IMR-90 (cell line): ENCODE results near the gene EDA. TPM values are rescaled to one million over a fixed set of nuclear protein-coding genes. Genes with fewer than 3 reads are reported as not detected.

Experiments
- ATAC-seq: fragments of 200-7000 bp; cut with Tn5 transposase; 2 replicates; pipeline ENCODE4 v1.9.1; 2020; ENCODE audit warnings: low read depth, mild to moderate bottlenecking, moderate library complexity
- BruUV-seq: library from RNA; stranded (reverse); fragments of 400-500 nt; replicated peaks from 2 replicates; lab custom pipeline; 2021; lab: Mats Ljungman, UMichigan
- CTCF ChIA-PET: fragments of 300-600 bp; formaldehyde crosslinking; extraction: SDS; loops from one replicate; lab custom pipeline; 2021; ENCODE audit warnings: antibody characterized with exemption; lab: Yijun Ruan, JAX
- POLR2A ChIA-PET: fragments of 300-600 bp; sonication (Branson Sonifier 250); formaldehyde crosslinking; loops from one replicate; lab custom pipeline; 2022; ENCODE audit warnings: antibody characterized with exemption; ENCODE audit not compliant: unreplicated experiment; lab: Charles Lee
- DNase-seq: peaks from one replicate; pipeline ENCODE4 v3.0.0; 2013
- H2AFZ ChIP-seq: replicated peaks from 2 replicates; pipeline ENCODE3; 2013; ENCODE audit warnings: low read length, mild to moderate bottlenecking; ENCODE audit not compliant: poor library complexity
- H2AK5ac ChIP-seq: 2 replicates; pipeline ENCODE4 v1.6.1; 2013; ENCODE audit warnings: low read depth, low read length, inconsistent platforms
- H2AK9ac ChIP-seq: replicated peaks from 2 replicates; pipeline ENCODE3; 2013; ENCODE audit warnings: mild to moderate bottlenecking, low read depth, low read length, moderate library complexity; ENCODE audit not compliant: poor library complexity
- H2BK120ac ChIP-seq: 2 replicates; pipeline ENCODE4 v1.6.1; 2013; ENCODE audit warnings: low read depth, low read length, inconsistent platforms
- H2BK15ac ChIP-seq: 3 replicates; pipeline ENCODE4 v1.6.1; 2013; ENCODE audit warnings: low read depth, low read length, inconsistent platforms
- H2BK20ac ChIP-seq: 2 replicates; pipeline ENCODE4 v1.6.1; 2013; ENCODE audit warnings: low read depth, mild to moderate bottlenecking, inconsistent platforms, low read length, moderate library complexity
- H2BK5ac ChIP-seq: 2 replicates; pipeline ENCODE4 v1.6.1; 2013; ENCODE audit warnings: mild to moderate bottlenecking, low read depth, low read length, inconsistent platforms; ENCODE audit not compliant: poor library complexity, severe bottlenecking
- H3K14ac ChIP-seq: replicated peaks from 2 replicates; pipeline ENCODE4 v1.6.1; 2013; ENCODE audit warnings: low read depth, low read length, inconsistent platforms
- H3K18ac ChIP-seq: 2 replicates; pipeline ENCODE4 v1.6.1; 2013; ENCODE audit warnings: low read depth, low read length, control low read depth
- H3K23ac ChIP-seq: 2 replicates; pipeline ENCODE4 v1.6.1; 2013; ENCODE audit warnings: low read depth, low read length, inconsistent platforms
- H3K27ac ChIP-seq: 2 replicates; pipeline ENCODE4 v1.5.1; 2013; ENCODE audit warnings: mild to moderate bottlenecking, control low read depth, low read length; ENCODE audit not compliant: insufficient read depth
- H3K27me3 ChIP-seq: 2 replicates; pipeline ENCODE4 v1.6.1; 2013; ENCODE audit warnings: low read length; ENCODE audit not compliant: control insufficient read depth, insufficient read depth
- H3K36me3 ChIP-seq: 2 replicates; pipeline ENCODE4 v1.6.1; 2013; ENCODE audit warnings: low read length, mixed read lengths; ENCODE audit not compliant: control insufficient read depth, insufficient read depth
- H3K4ac ChIP-seq: 2 replicates; pipeline ENCODE4 v1.6.1; 2013; ENCODE audit warnings: low read depth, low read length, inconsistent platforms
- H3K4me1 ChIP-seq: 2 replicates; pipeline ENCODE4 v1.6.1; 2013; ENCODE audit warnings: low read length, mixed read lengths; ENCODE audit not compliant: control insufficient read depth, insufficient read depth
- H3K4me2 ChIP-seq: 2 replicates; pipeline ENCODE4 v1.6.1; 2013; ENCODE audit warnings: low read depth, mild to moderate bottlenecking, control low read depth, low read length, moderate library complexity
- H3K4me3 ChIP-seq: 2 replicates; pipeline ENCODE4 v1.5.1; 2013; ENCODE audit warnings: low read depth, mild to moderate bottlenecking, control low read depth, low read length, moderate library complexity; ENCODE audit not compliant: insufficient read depth
- H3K56ac ChIP-seq: 2 replicates; pipeline ENCODE4 v1.6.1; 2013; ENCODE audit warnings: low read length, inconsistent platforms; ENCODE audit not compliant: insufficient read depth; ENCODE audit errors: extremely low read depth
- H3K79me1 ChIP-seq, 2 experiments: 2 replicates each; pipeline ENCODE4 v1.6.1; 2013; ENCODE audit warnings: low read length in 2 of 2, inconsistent platforms in 1 of 2, low read depth in 1 of 2
- H3K9ac ChIP-seq: 2 replicates; pipeline ENCODE4 v1.6.1; 2013; ENCODE audit warnings: low read depth, low read length, control low read depth
- H3K9me1 ChIP-seq: 2 replicates; pipeline ENCODE4 v1.6.1; 2013; ENCODE audit warnings: low read length, inconsistent platforms; ENCODE audit not compliant: insufficient read depth
- H3K9me3 ChIP-seq: 2 replicates; pipeline ENCODE4 v1.6.1; 2013; ENCODE audit warnings: low read length; ENCODE audit not compliant: control insufficient read depth, insufficient read depth
- H4K20me1 ChIP-seq: 2 replicates; pipeline ENCODE4 v1.6.1; 2013; ENCODE audit warnings: low read length, inconsistent platforms; ENCODE audit not compliant: insufficient read depth
- H4K5ac ChIP-seq: 2 replicates; pipeline ENCODE4 v1.6.1; 2013; ENCODE audit warnings: mild to moderate bottlenecking, low read depth, low read length, control low read depth
- H4K8ac ChIP-seq, 2 experiments: 2 replicates each; pipeline ENCODE4 v1.6.1; 2013; ENCODE audit warnings: low read depth in 2 of 2, low read length in 2 of 2, control low read depth in 1 of 2, inconsistent platforms in 1 of 2
- H4K91ac ChIP-seq: 2 replicates; pipeline ENCODE4 v1.6.1; 2013; ENCODE audit warnings: low read depth, low read length, inconsistent platforms; ENCODE audit not compliant: insufficient read depth
- BHLHE40 ChIP-seq: fragments of 150-350 bp; IDR thresholded peaks from 2 replicates; pipeline ENCODE4 v1.6.1; 2016; ENCODE audit warnings: mild to moderate bottlenecking, low read depth, low read length
- CEBPB ChIP-seq: IDR thresholded peaks from 2 replicates; pipeline ENCODE4 v1.6.1; 2012; ENCODE audit warnings: low read depth, low read length, improper control_type of control experiment
- CHD1 ChIP-seq: IDR thresholded peaks from 2 replicates; pipeline ENCODE4 v1.6.1; 2012; ENCODE audit warnings: low read depth, low read length, improper control_type of control experiment
- MAFK ChIP-seq: IDR thresholded peaks from 2 replicates; pipeline ENCODE4 v1.6.1; 2012; ENCODE audit warnings: low read depth, low read length, improper control_type of control experiment
- MXI1 ChIP-seq: IDR thresholded peaks from 2 replicates; pipeline ENCODE4 v1.6.1; 2012; ENCODE audit warnings: low read depth, mild to moderate bottlenecking, low read length, moderate library complexity, borderline replicate concordance
- WGBS, 2 experiments: methylation state at CpG; one replicate each; pipeline versions ENCODE4 v1.1.5 to v1.1.7; 2013; ENCODE audit warnings: missing lambda C conversion rate in 2 of 2; ENCODE audit not compliant: insufficient read length in 1 of 2; ENCODE audit errors: extremely low coverage in 2 of 2; 5-methylcytosine and 5-hydroxymethylcytosine counted together
- dilution Hi-C: fragments of 300-500 bp; cut with HindIII; formaldehyde crosslinking; loops from one replicate; pipeline ENCODE4 v1.14.3; 2018; ENCODE audit warnings: low sequenced_read_pairs; ENCODE audit not compliant: unreplicated experiment
- in situ Hi-C: fragments of 300-500 bp; cut with MboI; formaldehyde crosslinking; loops from 3 replicates; pipeline ENCODE4 v1.14.3; 2019; ENCODE audit warnings: low sequenced_read_pairs, inconsistent platforms, mixed read lengths
- intact Hi-C: fragments of 100-400 bp; cut with micrococcal nuclease; formaldehyde crosslinking; loops from 2 replicates; pipeline ENCODE4 v1.10.0; 2022
- polyA plus RNA-seq, 3 experiments: library from polyadenylated mRNA; depleted of rRNA; stranded (reverse); fragments of >200 nt; gene quantifications; 2 replicates each; pipeline ENCODE4 v1.2.3, GENCODE V29; 2012; ENCODE audit warnings: low replicate concordance in 1 of 3
- total RNA-seq: library from RNA; depleted of rRNA; stranded (reverse); fragments of >200 nt; gene quantifications from 2 replicates; pipeline ENCODE4 v1.2.3, GENCODE V29; 2012
- TF ChIP-seq, protein P1 (sequence below): fragments of 150-350 bp; IDR thresholded peaks from 2 replicates; pipeline ENCODE4 v1.6.1; 2017; ENCODE audit warnings: mild to moderate bottlenecking, antibody characterized with exemption, low read length, low read depth
- TF ChIP-seq, protein P2 (sequence below): fragments of 150-350 bp; IDR thresholded peaks from 2 replicates; pipeline ENCODE4 v1.6.1; 2016; ENCODE audit warnings: low read depth, mild to moderate bottlenecking, low read length, moderate library complexity, borderline replicate concordance

EDA gene
- total and polyA plus RNA-seq, 2 of the 4 experiments (the other 2 are of a cell fraction) = under 0.01 TPM; not detected in 1

DNA sequence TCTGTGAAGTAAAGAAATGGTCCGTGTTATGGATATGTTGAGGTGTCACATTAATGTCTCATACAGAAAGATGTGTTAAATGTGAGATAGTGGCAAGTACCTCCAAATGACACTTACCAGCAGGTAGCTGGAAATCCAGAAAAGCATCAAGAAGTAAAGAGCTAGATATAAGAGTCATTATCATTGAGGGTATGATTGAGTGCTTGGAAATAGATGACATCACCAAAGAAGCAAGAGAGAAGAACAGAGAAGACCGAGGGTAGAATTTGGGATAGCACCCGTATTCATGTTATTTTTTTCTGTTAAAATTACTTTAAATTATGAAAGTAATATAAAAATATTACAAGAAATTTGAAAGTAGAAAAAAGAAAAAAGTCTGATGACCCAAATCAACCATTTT is 15.7 kb upstream of the EDA start:
- Histone ChIP-seq H3K4me3 (no peak overlapping the region), H3K27ac (no peak overlapping the region), H4K20me1 (no peaks in the 10 kb centered on the region), H4K8ac (no peak overlapping the region), H3K36me3 (no peaks in the 10 kb centered on the region), H2AK9ac (no peak overlapping the region), H3K79me1 (no peaks in the 10 kb centered on the region), H3K56ac (no peak overlapping the region), H3K9me1 (no peaks in the 10 kb centered on the region), H2BK15ac (no peak overlapping the region), H3K9me3 (no peaks in the 10 kb centered on the region), H3K18ac (no peak overlapping the region), H3K14ac (no peak overlapping the region), H2AK5ac (no peak overlapping the region), H4K5ac (no peak overlapping the region), H3K23ac (no peak overlapping the region), H2BK5ac (no peak overlapping the region), H3K4me1 (no peaks in the 10 kb centered on the region), H3K9ac (no peak overlapping the region), H2AFZ (no peak overlapping the region), H3K4ac (no peak overlapping the region), H4K91ac (no peak overlapping the region), H2BK20ac (no peak overlapping the region), H2BK120ac (no peak overlapping the region), H3K27me3 (peaks cover 6% of the 10 kb centered on the region), H3K4me2 (no peak overlapping the region)
- ChIA-PET CTCF (no interaction called here), POLR2A (no interaction called here)
- no TSS peak for BruUV-seq
- ATAC-seq (no peak), DNase-seq (no peak)
- dilution Hi-C loops (no loop called here), in situ Hi-C loops (no loop called here), intact Hi-C loops (no loop called here)
- no CpG with 5 or more reads among the region's 3 CpGs for WGBS, 2 experiments
- TF ChIP-seq, protein P1, sequence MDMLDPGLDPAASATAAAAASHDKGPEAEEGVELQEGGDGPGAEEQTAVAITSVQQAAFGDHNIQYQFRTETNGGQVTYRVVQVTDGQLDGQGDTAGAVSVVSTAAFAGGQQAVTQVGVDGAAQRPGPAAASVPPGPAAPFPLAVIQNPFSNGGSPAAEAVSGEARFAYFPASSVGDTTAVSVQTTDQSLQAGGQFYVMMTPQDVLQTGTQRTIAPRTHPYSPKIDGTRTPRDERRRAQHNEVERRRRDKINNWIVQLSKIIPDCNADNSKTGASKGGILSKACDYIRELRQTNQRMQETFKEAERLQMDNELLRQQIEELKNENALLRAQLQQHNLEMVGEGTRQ = no peak
- TF ChIP-seq BHLHE40 (no peak), CHD1 (no peak), MXI1 (no peak), CEBPB (no peak), MAFK (no peak)
- TF ChIP-seq, protein P2, sequence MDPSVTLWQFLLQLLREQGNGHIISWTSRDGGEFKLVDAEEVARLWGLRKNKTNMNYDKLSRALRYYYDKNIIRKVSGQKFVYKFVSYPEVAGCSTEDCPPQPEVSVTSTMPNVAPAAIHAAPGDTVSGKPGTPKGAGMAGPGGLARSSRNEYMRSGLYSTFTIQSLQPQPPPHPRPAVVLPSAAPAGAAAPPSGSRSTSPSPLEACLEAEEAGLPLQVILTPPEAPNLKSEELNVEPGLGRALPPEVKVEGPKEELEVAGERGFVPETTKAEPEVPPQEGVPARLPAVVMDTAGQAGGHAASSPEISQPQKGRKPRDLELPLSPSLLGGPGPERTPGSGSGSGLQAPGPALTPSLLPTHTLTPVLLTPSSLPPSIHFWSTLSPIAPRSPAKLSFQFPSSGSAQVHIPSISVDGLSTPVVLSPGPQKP = no peak
